Esophagus squamous epithelium (tissue), 5 donors: ENCODE measurements around the gene PIN4. TPM values are rescaled to one million over a fixed set of nuclear protein-coding genes. Genes with fewer than 3 reads are reported as not detected.

ENCODE experiments used
- DNase-seq: peaks from one replicate; lab custom pipeline; 2025; lab: John Stamatoyannopoulos, UW
- H3K27ac ChIP-seq, 4 donors: fragments of 200-600 bp; sonication (generic); one replicate each; pipeline ENCODE4 v1.5.1; 2016 to 2019; ENCODE audit warnings: mild to moderate bottlenecking in 1 of 4
- H3K27me3 ChIP-seq, 4 donors: fragments of 200-600 bp; sonication (generic); 1 replicate in 3 of 4; 2 replicates in 1 of 4; pipeline versions ENCODE4 v1.5.1 to v1.6.0; 2017 to 2021; ENCODE audit warnings: antibody characterized with exemption in 1 of 4
- H3K36me3 ChIP-seq, 3 donors: fragments of 200-600 bp; sonication (generic); one replicate each; pipeline ENCODE4 v1.5.1; 2016 to 2019
- H3K4me1 ChIP-seq, 3 donors: fragments of 200-600 bp; sonication (generic); one replicate each; pipeline ENCODE4 v1.5.1; 2017 to 2019
- H3K4me3 ChIP-seq, 4 donors: fragments of 200-600 bp; sonication (generic); 1 replicate in 3 of 4; 2 replicates in 1 of 4; pipeline ENCODE4 v1.5.1; 2016 to 2019; ENCODE audit warnings: mild to moderate bottlenecking in 2 of 4, moderate library complexity in 1 of 4
- H3K9me3 ChIP-seq, 3 donors: fragments of 200-600 bp; sonication (generic); one replicate each; pipeline ENCODE4 v1.5.1; 2016 to 2019
- POLR2A ChIP-seq, 4 donors: fragments of 450-650 bp; IDR thresholded peaks; one replicate each; pipeline ENCODE4 v1.6.1; 2017; ENCODE audit warnings: antibody characterized with exemption in 4 of 4, mild to moderate bottlenecking in 4 of 4, moderate library complexity in 3 of 4
- WGBS, 2 donors: methylation state at CpG; one replicate each; pipeline ENCODE4 v1.1.5; 2018; 5-methylcytosine and 5-hydroxymethylcytosine counted together
- intact Hi-C: fragments of 100-400 bp; cut with DNase I; formaldehyde crosslinking; loops from one replicate; pipeline ENCODE4 v1.15.0; 2022
- total RNA-seq, 4 donors: library from RNA; depleted of rRNA; stranded (reverse); fragments of >200 nt; gene quantifications; one replicate each; pipeline ENCODE4 v1.1.0, GENCODE V29; 2016
- TF ChIP-seq, protein P1 (sequence below), 6 experiments: fragments of 450-650 bp in 4 of 6; fragments of 200-600 bp in 2 of 6; sonication (generic) in 2 of 6; IDR thresholded peaks; one replicate each; pipeline ENCODE4 v1.5.1; 2016 to 2019; ENCODE audit warnings: antibody characterized with exemption in 6 of 6, mild to moderate bottlenecking in 4 of 6, moderate library complexity in 4 of 6
- donor health status: DM: yes; HTN: yes; CAD: no.

PIN4 gene
- total RNA-seq, 4 donors from 2014 or later, result 4.7 to 15.1 (median 9.2) TPM

DNA sequence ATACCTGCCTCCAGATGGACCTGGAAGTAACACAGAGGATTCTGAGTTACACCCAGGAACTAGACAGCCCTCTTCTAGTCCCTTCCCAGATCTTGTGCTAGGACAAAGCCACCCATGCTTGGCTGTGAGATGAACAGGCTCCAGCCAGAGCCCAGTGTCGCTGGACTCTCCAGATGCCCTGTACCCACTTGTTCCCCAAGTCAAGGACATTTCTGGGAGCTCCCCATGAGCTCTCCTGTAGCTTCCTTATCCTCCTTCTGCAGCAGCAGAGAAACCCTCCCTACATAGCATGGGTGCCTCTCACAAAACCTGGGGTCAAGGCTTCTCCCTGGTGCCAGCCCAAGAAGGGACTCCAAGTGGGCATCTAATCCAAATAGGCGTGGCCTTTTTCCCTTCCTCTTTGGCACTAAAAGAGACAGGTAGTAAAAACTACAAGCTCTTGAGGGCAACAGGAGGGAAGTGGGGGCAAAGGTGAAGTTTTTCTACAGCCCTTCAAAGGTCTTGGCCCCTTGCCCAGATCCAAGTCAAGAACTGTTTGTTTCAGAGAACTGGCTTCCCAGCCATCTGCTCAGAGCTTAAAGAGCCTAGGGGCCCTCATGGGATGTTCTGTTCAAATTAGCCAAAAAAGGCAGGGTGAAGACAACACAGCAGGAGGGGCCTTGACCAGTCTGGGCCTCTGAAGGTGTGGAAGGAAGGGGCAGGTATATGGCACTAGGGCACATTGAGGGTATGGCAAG, 65.8 kb downstream of the PIN4 start:
- DNase-seq, result no peak
- H3K27ac ChIP-seq, result no peak overlapping the region
- intact Hi-C loops, result no loop called here
- no peak overlapping the region for H3K4me3 ChIP-seq
- no peaks in the 10 kb centered on the region for H3K4me1 ChIP-seq
- TF ChIP-seq POLR2A (IDR thresholded peaks at IDR 0.05), result no peak
- TF ChIP-seq, protein P1, sequence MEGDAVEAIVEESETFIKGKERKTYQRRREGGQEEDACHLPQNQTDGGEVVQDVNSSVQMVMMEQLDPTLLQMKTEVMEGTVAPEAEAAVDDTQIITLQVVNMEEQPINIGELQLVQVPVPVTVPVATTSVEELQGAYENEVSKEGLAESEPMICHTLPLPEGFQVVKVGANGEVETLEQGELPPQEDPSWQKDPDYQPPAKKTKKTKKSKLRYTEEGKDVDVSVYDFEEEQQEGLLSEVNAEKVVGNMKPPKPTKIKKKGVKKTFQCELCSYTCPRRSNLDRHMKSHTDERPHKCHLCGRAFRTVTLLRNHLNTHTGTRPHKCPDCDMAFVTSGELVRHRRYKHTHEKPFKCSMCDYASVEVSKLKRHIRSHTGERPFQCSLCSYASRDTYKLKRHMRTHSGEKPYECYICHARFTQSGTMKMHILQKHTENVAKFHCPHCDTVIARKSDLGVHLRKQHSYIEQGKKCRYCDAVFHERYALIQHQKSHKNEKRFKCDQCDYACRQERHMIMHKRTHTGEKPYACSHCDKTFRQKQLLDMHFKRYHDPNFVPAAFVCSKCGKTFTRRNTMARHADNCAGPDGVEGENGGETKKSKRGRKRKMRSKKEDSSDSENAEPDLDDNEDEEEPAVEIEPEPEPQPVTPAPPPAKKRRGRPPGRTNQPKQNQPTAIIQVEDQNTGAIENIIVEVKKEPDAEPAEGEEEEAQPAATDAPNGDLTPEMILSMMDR (IDR thresholded peaks at IDR 0.05), result no peak
- no peaks in the 10 kb centered on the region for H3K9me3 ChIP-seq
- 71% methylated on average over 1 of the region's 2 CpGs; no CpG with 5 or more reads in 1 of the 2 donors for WGBS, 2 donors
- H3K36me3 ChIP-seq, result no peaks in the 10 kb centered on the region
- peaks cover 0 to 3% (median 2%) of the 10 kb centered on the region in 4 donors for H3K27me3 ChIP-seq

Other genes with a start within 250 kb of the PIN4 start
- 1 to 10 TPM in 1 of 4 donors, under 1 TPM in 3; 0.08 to 3.6 (median 0.49) TPM for gene RTL5, start 49.8 kb upstream of the PIN4 start, total RNA-seq
- gene ERCC6L, start 57.3 kb downstream of the PIN4 start, total RNA-seq, result 1 to 10 TPM in 3 of 4 donors, under 1 TPM in 1; 0.76 to 6.4 (median 3.2) TPM
- gene RPS4X, start 95.5 kb downstream of the PIN4 start, total RNA-seq, result 1,000 to 10,000 TPM in 2 of 4 donors, 100 to 1,000 TPM in 2; 558 to 1,189 (median 843) TPM
- gene CITED1, start 124.2 kb downstream of the PIN4 start, total RNA-seq, result not detected